GM19035 (cell line): Measurements from ENCODE around the gene ZNF362.

Experiments
- ATAC-seq: cut with Tn5 transposase; IDR thresholded peaks from one replicate; pipeline ENCODE4 v1.9.1; 2021; ENCODE audit not compliant: unreplicated experiment

The ZNF362 gene

DNA sequence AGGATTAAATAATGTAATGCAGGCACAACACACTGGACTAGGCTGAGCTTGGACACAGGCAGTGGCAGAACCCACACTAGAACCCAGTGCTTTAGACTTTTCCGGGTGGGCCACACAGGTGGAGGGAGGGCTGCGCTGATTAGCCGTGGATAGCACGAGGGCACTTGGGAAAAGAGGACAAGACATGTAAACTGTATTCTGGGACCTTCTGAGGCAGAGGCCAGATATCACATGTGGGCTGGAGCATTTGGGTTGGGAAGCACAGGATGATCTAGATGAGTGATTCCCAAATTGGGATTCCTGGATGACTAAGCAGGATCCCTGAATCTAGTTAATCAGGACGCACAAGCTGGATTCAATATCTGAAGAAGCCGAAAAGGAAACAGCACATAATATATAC lies 84.9 kb downstream of the ZNF362 start:
- ATAC-seq = no peak

DNA sequence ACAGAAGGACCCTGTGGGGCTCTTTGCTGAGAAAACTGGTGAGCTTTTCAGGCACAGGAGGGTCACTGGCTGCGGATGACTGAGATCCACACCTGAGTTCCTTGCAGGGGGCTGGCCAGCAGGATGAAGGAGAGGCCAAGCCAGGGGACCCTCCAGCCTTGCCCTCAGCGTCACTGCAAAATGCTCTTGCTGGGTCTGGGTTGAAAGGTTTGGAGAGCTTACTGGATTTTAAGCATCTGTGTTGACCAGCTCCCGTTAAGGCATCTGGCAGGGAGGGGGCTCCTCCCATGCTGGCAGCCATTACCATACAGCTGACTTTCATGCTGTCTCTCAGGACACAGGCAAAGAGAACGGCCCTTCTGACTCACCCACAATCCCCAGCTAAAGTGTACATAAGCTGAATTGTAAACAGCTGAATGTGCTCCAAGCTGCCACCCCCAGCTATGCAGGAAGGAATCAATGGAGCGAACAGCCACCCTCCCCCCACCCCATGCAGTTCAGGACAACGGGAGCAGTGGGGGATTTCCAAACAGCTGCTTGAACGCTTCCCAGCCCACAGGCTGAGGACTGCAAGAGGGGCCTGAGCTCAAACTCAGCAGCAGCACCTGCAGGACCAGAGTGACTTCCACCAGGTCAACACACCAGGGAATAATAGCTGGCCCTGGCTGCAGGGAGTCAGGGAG lies 85.9 kb downstream of the ZNF362 start:
- ATAC-seq = no peak

DNA sequence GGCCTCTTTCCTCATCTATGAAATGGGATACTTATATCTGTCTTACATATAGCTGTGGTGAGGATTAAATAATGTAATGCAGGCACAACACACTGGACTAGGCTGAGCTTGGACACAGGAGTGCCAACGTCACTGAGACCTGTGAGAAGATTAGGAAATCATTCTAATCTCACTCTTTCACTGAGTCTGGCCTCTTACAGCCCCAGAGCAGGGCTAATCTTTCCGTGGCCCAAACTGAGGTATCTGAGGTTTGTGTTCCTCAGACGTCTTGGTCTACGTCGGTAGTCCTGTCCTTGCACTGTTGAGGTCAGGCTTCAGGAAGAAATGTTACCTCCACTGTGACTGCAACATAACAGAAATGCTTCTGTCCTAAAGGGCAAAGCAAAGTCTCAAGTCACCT lies 87.2 kb downstream of the ZNF362 start:
- ATAC-seq = no peak

DNA sequence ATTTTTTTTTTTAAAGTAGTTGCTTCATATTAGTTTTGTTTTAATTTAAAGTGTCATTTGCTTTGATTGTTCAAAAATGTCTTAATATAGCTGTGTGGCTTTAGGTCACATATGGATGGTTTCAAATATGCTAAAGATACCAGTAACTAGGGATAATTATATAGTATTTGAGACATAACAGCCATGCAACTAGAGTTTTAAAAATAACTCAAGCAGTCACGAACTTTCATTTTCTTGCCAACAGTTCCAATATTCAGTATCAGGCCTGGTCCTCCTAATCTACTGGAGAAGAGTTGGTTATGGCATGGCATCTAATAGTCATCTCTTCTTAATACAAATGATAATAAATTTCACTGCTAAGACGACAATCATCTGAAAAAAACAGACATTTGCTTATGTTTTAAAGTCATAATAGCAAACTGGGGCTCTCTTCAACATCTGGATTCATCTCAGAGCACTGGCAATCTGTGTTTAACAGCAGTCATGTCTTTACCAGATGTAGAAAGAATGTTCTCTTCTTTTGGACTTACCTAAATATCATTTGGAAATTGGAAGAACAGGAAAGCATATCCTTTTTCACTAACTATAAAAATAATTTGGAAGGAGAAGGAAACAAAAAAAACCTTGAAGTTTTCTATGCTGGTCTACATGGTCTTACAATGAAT lies 88.7 kb downstream of the ZNF362 start:
- no peak for ATAC-seq

DNA sequence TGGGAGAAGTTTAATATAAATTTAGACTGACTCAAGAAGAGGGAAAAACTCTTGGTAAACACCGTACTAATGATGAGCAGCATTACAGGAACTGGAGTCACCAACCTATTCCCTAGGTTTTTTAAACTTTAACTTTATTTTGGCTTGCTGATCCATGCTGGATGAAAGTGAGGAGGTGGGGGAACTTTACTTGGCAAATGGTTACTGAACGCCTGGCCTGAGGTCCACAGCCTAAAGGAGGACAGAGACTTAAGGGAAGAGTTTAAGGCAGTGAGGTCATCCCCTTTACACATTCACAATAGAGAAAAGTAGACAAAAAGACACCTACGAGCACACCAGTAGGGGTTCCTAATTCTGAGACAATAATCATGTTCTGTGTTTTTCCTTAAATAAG lies 90.2 kb downstream of the ZNF362 start:
- no peak for ATAC-seq

DNA sequence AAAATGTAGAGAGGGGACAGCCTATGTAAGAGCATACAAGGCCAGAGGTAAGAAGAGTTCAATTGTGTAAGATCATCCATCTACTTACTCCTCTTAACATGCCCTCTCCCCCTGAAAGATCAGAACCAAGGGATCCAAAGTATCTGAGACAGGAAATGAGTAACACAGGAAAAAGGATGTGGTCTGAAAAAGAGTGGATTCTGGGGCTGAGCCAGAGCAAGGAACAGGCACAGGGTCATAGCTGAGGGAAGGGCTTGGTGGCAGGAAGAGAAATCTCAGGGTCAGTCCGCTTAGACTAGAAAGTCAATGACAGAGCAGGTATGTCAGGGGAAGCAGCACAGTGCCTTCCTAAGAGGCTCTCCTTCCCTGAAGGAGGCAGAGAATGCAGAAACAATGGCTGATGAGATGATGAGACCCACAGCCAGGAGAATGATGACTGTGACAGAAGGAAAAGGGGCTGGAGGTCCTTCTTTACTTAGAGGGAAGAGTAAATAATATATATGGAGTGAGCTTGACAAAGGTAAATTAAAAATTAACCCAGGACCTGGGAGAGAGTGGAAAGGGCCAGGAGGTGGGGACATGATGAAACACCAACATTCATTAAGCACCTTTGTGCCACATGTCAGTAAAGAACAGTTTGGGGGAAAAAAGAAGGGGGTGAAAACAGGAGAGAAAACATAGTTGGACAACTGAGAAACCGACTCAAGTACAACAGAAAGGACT lies 90.8 kb downstream of the ZNF362 start:
- ATAC-seq = no peak

DNA sequence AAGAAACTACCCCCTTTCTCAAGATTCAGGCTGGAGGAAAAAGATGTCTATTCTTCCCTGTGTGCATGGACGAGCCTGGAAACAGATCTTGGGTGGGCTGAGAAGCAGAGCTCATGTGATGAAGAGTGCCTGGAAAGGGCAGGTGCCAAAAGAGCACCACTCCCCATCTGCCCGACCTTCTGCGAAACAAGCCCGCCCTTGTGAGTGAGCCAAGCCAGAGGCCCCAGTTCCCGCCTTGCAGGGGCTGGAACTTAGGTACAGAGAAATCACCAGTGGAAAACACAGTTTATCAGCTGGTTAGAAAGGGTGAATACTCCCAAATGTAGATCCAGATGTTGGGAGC lies 91.3 kb downstream of the ZNF362 start:
- ATAC-seq = no peak

DNA sequence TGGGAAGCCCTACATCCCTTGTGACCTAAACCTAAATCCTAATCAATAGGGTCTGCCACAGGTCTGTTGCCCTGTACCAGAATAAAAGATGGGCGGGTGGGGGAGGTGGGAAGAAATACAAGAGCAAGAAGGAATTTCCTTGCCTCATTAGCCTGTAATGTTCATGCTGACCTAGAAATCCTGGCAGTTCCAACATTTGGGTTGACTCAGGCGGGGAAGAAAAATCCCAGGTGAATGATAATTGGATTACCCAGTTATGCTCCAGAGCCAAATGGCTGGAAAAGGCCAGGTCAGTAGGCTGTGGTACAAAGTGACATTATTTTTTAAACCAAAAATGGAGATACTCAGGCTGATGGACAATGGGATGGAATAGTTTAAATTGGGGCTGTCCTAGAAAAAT lies 91.9 kb downstream of the ZNF362 start:
- no peak for ATAC-seq

DNA sequence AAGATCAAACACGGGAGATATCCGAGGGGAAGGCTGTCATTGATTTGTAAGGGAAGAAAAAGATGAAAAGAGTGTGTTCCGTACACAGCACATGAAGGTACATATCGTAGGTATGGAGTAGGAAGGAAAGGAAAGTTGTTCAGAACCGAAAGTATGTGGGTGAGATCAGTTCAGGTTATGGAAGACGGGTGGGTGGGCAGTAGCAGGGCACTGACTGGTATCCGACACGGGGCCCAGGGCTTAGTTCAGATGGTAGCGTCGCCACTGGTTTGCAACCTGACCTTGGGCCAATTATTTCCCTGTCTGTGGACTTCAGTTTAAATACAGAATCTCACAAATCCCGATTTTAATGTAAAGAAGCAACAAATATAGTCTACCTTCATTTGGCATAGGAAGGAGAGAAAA lies 92.4 kb downstream of the ZNF362 start:
- no peak for ATAC-seq

DNA sequence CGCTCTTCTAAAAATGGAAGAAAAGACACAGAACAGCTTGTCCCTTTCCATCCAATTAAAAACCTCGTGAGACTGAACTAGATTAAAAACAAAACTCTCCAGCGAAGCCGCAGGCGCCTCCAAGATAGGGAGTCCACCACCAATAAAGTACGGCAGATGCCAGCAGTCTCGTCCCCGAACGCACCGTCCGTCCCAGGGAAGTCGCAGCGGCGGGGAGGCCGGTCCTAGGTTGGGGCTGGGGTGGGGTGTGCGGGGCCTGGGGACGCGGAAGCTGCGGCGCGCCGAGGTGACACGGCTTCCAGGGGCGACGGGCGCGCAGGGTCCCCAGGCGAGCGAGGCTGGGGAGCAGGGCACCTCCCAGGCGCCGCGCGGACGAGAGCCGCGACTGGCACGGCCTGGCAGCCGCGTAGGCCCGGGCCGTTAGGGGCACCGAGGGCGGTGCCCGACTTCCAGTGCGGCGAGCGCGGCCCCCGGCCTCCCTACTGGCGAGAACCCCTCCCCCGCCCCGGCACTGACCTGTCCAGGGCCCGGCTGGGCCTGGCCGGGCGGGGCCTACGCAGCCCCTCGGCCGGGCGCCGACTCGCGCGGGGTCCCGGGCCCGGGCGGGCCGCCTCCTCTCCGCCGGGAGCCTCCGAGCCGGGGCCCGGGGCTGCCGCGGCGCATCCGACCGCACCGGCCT lies 92.9 kb downstream of the ZNF362 start:
- peak; percentile 30 for ATAC-seq

DNA sequence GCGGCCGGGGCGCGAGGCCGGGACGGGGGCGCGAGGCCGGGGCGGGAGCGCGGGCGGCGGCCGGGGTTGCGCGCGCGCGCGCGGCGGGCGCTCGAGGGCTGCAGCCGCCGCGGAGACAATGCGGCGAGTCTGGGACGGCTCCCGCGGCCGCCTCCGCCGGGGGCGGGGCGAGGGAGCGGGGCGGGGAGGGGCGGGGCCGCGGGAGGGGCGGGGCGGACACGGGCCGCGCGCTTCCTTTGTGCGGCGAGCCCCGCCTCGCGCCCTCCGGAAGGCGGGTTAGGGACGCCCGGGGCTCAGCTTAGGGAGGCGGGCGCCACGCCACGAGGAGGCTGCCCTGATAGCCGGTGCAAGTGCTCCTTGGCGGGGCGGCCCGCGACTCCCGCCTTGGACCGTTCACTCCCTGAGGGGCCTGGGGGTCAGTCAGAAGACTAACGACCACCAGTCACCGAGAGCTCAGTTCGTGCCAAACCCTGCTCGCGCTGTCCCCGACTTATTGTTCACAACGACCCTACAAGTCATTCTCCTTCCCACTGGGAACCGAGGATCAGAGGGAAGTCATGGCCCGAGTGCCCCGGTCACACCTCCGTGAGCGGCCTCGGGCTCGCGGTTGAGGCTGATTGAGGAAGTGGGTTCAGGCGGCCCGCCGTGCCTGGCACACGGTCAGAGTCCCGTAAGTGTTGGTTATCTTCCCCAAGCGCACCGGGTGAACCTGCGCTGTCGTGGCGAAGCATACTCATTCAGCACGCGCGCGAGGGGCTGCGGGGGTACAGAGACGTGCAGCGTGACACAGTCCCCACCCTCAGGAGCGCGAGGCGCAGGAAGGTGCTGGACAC lies 93.7 kb downstream of the ZNF362 start:
- ATAC-seq = peak; percentile 83
